ENCODE measurements around the gene RUSF1.

DNA sequence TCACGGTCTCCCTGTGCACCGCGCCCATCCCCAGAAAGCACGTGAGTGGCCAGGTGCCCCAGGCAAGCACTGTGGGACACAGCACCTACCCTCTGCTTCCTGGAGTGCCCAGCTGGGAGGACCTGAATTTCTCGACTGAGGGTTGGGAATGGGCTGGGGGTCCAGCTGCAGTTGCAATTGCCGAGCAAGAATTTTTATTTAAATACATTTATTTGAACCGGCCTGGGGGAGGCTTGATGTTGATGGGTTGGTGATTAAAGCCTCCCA is 19.0 kb downstream of the RUSF1 start:
- TF ChIP-seq POLR2AphosphoS5 (IDR thresholded peaks at IDR 0.05), result no peak
- no peak for TF ChIP-seq CTCF (IDR thresholded peaks at IDR 0.05)
- no peak for TF ChIP-seq POLR2A (IDR thresholded peaks at IDR 0.05)
- TF ChIP-seq EP300 (IDR thresholded peaks at IDR 0.05), result no peak
